GM06990 (cell line): ENCODE data around the gene C2CD4D.

Experiments
- DNase-seq: peaks from one replicate; pipeline ENCODE4 v3.0.0-alpha.2; 2011; ENCODE audit not compliant: insufficient read length; ENCODE audit errors: extremely low read depth
- H3K27me3 ChIP-seq: replicated peaks from 2 replicates; pipeline ENCODE4 v1.6.0; 2011; ENCODE audit warnings: low read length; ENCODE audit not compliant: control insufficient read depth, insufficient read depth
- H3K36me3 ChIP-seq: 2 replicates; pipeline ENCODE4 v1.5.1; 2011; ENCODE audit warnings: low read length; ENCODE audit not compliant: control insufficient read depth, insufficient read depth
- H3K4me3 ChIP-seq: replicated peaks from 2 replicates; pipeline ENCODE4 v1.5.1; 2011; ENCODE audit warnings: low read depth, mild to moderate bottlenecking, control low read depth, low read length
- TF ChIP-seq, protein P1 (sequence below): IDR thresholded peaks from 2 replicates; pipeline ENCODE4 v1.5.1; 2011; ENCODE audit warnings: low read length, control low read depth, mild to moderate bottlenecking, inconsistent platforms; ENCODE audit not compliant: insufficient read depth, poor library complexity, severe bottlenecking

C2CD4D gene

DNA sequence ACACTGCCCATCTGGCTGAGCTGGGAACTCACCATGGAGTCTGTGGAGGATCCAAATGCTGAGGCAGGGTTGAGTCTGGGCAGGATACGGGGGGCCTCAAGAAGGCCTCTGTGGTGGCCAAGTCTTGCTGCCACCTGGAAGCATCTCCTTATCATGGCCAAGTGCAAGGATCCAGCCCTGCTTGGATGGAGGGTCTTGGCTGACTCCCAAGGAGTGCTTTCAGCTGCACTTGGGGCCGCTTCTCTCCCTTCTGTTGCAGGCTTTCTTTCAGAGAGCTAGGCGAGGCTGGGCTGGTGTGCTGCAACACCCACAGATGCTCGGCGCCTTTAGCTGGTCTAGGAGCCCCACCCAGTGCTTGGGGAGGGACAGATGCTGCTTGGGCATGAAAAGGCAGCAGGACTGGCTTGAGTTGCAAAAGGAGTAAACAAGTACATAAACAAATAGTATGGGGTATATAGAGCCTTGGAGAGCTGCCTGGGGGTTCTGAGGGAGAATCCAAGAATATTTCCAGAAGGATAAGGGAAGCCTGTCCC lies 13.9 kb upstream of the C2CD4D start, which contains the start of gene THEM5:
THEM5 (minus strand) TSS at position 302 of the 533 bp plus-strand sequence; CDS start at position 155, 147 bp downstream.
- TF ChIP-seq, protein P1, sequence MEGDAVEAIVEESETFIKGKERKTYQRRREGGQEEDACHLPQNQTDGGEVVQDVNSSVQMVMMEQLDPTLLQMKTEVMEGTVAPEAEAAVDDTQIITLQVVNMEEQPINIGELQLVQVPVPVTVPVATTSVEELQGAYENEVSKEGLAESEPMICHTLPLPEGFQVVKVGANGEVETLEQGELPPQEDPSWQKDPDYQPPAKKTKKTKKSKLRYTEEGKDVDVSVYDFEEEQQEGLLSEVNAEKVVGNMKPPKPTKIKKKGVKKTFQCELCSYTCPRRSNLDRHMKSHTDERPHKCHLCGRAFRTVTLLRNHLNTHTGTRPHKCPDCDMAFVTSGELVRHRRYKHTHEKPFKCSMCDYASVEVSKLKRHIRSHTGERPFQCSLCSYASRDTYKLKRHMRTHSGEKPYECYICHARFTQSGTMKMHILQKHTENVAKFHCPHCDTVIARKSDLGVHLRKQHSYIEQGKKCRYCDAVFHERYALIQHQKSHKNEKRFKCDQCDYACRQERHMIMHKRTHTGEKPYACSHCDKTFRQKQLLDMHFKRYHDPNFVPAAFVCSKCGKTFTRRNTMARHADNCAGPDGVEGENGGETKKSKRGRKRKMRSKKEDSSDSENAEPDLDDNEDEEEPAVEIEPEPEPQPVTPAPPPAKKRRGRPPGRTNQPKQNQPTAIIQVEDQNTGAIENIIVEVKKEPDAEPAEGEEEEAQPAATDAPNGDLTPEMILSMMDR = no peak
- no peaks in the 10 kb centered on the region for H3K27me3 ChIP-seq
- H3K36me3 ChIP-seq = no peaks in the 10 kb centered on the region
- no peak for DNase-seq
- H3K4me3 ChIP-seq = no peak within 1 kb of the TSS

DNA sequence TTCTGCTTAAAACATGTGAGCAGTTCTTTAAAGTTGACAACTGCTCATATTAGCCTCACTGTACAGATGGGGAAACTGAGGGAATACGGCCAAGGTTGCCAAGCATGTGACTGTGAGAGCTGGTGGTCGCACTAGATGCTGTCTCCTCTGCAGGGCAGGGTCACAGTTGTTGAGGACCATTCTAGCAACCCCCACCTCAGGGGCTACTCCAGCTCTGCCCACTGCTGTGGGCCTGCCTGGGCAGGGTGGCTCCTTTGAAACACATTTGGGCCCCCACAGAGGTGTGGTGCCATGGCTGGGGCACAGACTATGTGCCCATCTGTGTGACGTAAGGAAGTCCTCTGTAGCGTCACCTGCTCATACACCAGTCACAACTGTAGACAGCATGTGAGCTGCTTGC lies 13.1 kb upstream of the C2CD4D start:
- no peak for DNase-seq
- H3K27me3 ChIP-seq = no peaks in the 10 kb centered on the region
- TF ChIP-seq, protein P1 = no peak
- no peaks in the 10 kb centered on the region for H3K36me3 ChIP-seq
- H3K4me3 ChIP-seq = no peak overlapping the region

DNA sequence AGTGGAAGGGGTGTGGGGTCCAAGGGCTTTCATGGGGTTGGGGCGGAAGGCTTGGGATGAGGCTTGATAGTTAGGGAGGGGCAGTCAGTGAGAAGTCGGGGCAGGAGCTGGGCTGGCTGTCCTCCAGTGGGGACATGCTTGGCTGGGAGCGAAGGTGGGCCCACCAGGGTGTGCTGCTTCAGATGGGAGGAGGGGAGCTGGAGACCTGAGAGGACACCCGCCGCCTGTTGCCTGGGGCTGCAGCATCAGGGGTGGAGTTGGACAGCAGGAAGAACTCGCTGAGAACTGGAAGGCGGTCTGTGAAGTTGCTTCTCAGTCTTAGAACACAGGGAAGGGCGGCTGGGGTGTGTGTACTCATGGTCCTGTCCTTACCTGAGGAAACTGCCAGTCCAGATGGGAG lies 12.3 kb upstream of the C2CD4D start:
- DNase-seq = no peak
- Histone ChIP-seq H3K4me3 (no peak overlapping the region), H3K36me3 (no peaks in the 10 kb centered on the region), H3K27me3 (no peaks in the 10 kb centered on the region)
- TF ChIP-seq, protein P1 = no peak

DNA sequence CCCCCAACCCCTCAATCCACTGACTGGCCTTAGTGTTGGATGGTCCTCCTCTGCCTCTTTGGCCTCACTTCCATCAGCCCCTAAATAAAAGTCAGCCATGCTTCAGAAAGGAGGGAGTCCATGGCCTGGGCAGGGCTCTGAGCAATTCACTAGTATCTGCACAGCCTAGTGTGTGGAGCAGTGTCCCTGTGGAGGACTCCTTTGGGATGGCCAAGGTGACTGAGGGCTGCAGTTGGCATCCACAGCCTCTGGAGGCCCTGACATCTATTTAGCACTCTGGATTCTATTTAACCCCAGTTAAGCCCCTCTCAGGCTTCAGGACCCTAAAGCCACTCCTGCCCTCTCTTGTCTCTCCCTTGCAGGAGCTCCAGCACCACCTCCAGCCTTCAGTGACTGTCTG lies 10.3 kb upstream of the C2CD4D start:
- no peak overlapping the region for H3K4me3 ChIP-seq
- H3K27me3 ChIP-seq = no peaks in the 10 kb centered on the region
- TF ChIP-seq, protein P1 = no peak
- DNase-seq = no peak
- no peaks in the 10 kb centered on the region for H3K36me3 ChIP-seq

DNA sequence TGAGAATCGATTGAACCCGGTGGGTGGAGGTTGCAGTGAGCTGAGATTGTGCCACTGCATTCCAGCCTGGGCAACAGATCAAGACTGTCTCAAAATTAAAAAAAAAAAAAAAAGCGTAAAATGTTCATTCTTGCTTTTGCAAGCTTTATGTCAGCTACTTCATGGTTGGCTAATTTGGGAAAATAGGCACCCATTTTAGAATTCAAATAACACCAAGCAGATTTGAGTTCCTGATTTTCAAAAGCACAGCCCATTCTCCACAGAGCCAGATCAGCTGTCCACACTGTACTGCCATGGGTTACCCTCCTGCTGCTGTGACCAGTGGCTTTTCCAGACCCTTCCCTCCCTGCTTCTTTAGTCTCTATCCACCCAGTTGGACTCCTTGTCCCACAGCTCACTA lies 9.5 kb upstream of the C2CD4D start:
- DNase-seq = no peak
- TF ChIP-seq, protein P1 = no peak
- Histone ChIP-seq H3K4me3 (no peak overlapping the region), H3K27me3 (no peaks in the 10 kb centered on the region), H3K36me3 (no peaks in the 10 kb centered on the region)
